Activated gamma-delta T cell treated with Interleukin-2 at 50 U/mL for 16 hours (primary cell): Measurements from ENCODE around the gene SGSH.
A peak's percentile ranks its signal among the peaks of the same experiment; 100 is the strongest.
"Not testable (repeated sequence)": the region's sequence is repeated elsewhere in the genome, so short reads cannot be mapped to it uniquely, and the experiment has no call there.

Experiments used
- DNase-seq: peaks from one replicate; pipeline ENCODE4 v3.0.0-alpha.2; 2020

The SGSH gene

GRCh38 chr17:80220054-80220735, at the start of gene SGSH, which contains the start of gene SLC26A11:
Gene SGSH, minus strand, starts transcription at chr17:80220333. Its CDS starts 20 bp downstream, at chr17:80220313.
Gene SLC26A11, plus strand, starts transcription at chr17:80220427. Its CDS starts 1,134 bp downstream, at chr17:80221561.
- peak; percentile 46 for DNase-seq

- no peak for DNase-seq
Observed at GRCh38 chr17:80269405-80269807, 49.3 kb upstream of the SGSH start.

- DNase-seq = no peak
Observed at GRCh38 chr17:80268427-80268826, 48.3 kb upstream of the SGSH start.

GRCh38 chr17:80267391-80267790, 47.3 kb upstream of the SGSH start:
- DNase-seq = no peak

- peak; percentile 78 for DNase-seq
Observed at GRCh38 chr17:80265205-80266068, 45.3 kb upstream of the SGSH start.

GRCh38 chr17:80264205-80265075, 44.3 kb upstream of the SGSH start:
- peak; percentile 76 for DNase-seq

GRCh38 chr17:80263253-80264204, 43.4 kb upstream of the SGSH start:
- peak; percentile 81 for DNase-seq

GRCh38 chr17:80262775-80263244, 42.7 kb upstream of the SGSH start:
- no peak for DNase-seq

- DNase-seq = no peak
Observed at GRCh38 chr17:80262291-80262690, 42.2 kb upstream of the SGSH start.

- DNase-seq = no peak
Observed at GRCh38 chr17:80261895-80262279, 41.8 kb upstream of the SGSH start.

GRCh38 chr17:80261159-80261894, 41.2 kb upstream of the SGSH start:
- DNase-seq = peak; percentile 71

GRCh38 chr17:80260791-80261158, 40.6 kb upstream of the SGSH start, which contains the start of gene RNF213:
Gene RNF213, plus strand, starts transcription at chr17:80260852. Its CDS starts 2,830 bp downstream, at chr17:80263682.
- peak; percentile 53 for DNase-seq

- DNase-seq = peak; percentile 74
Observed at GRCh38 chr17:80260069-80260535, 40.0 kb upstream of the SGSH start.

GRCh38 chr17:80259457-80260068, 39.4 kb upstream of the SGSH start:
- DNase-seq = no peak

- not testable (repeated sequence) for DNase-seq
Observed at GRCh38 chr17:80258296-80258695, 38.2 kb upstream of the SGSH start.

GRCh38 chr17:80257716-80258213, 37.6 kb upstream of the SGSH start:
- no peak for DNase-seq

GRCh38 chr17:80256034-80256350, 35.9 kb upstream of the SGSH start:
- DNase-seq = no peak

GRCh38 chr17:80254396-80255251, 34.5 kb upstream of the SGSH start:
- peak; percentile 51 for DNase-seq
